Sigmoid colon (tissue), 7 donors: Measurements from ENCODE around the gene LRRC56. TPM values are rescaled to one million over a fixed set of nuclear protein-coding genes. Genes with fewer than 3 reads are reported as not detected.
"Not testable (repeated sequence)": the region's sequence is repeated elsewhere in the genome, so short reads cannot be mapped to it uniquely, and the experiment has no call there.

ENCODE experiments used
- DNase-seq: peaks from one replicate; pipeline ENCODE4 v3.0.0-alpha.2; 2019
- H3K27ac ChIP-seq, 4 donors: fragments of 200-600 bp; sonication (generic); one replicate each; pipeline ENCODE4 v1.5.1; 2016 to 2019; ENCODE audit warnings: mild to moderate bottlenecking in 1 of 4
- H3K27me3 ChIP-seq, 3 donors: fragments of 200-600 bp; sonication (generic); one replicate each; pipeline ENCODE4 v1.5.1; 2019; ENCODE audit warnings: mild to moderate bottlenecking in 1 of 3
- H3K36me3 ChIP-seq, 4 donors: fragments of 200-600 bp; sonication (generic); one replicate each; pipeline ENCODE4 v1.5.1; 2016 to 2019
- H3K4me1 ChIP-seq, 4 donors: fragments of 200-600 bp; sonication (generic); one replicate each; pipeline ENCODE4 v1.5.1; 2017 to 2019
- H3K4me3 ChIP-seq, 4 donors: fragments of 200-600 bp; sonication (generic); one replicate each; pipeline ENCODE4 v1.5.1; 2017 to 2019; ENCODE audit warnings: mild to moderate bottlenecking in 2 of 4, moderate library complexity in 1 of 4
- H3K9me3 ChIP-seq, 4 donors: fragments of 200-600 bp in 3 of 4; sonication (generic) in 3 of 4; one replicate each; pipeline versions ENCODE4 v1.5.1 to v1.6.1; 2013 to 2019
- CTCF ChIP-seq, 4 experiments: fragments of 450-650 bp in 3 of 4; fragments of 200-600 bp in 1 of 4; IDR thresholded peaks; one replicate each; pipeline ENCODE4 v1.5.1; 2016 to 2019; ENCODE audit warnings: antibody characterized with exemption in 4 of 4, mild to moderate bottlenecking in 3 of 4, moderate library complexity in 2 of 4
- EP300 ChIP-seq, 4 donors: sonication (generic); formaldehyde crosslinking; IDR thresholded peaks; one replicate each; pipeline ENCODE4 v1.6.1; 2017; ENCODE audit warnings: antibody characterized with exemption in 4 of 4
- POLR2A ChIP-seq, 2 donors: fragments of 450-650 bp; IDR thresholded peaks; one replicate each; pipeline ENCODE4 v1.6.1; 2016; ENCODE audit warnings: antibody characterized with exemption in 2 of 2, mild to moderate bottlenecking in 2 of 2, moderate library complexity in 2 of 2
- POLR2AphosphoS5 ChIP-seq, 4 donors: sonication (generic); formaldehyde crosslinking; IDR thresholded peaks; one replicate each; pipeline ENCODE4 v1.6.1; 2017; ENCODE audit warnings: antibody characterized with exemption in 4 of 4
- WGBS, 2 donors: extraction: QIAGEN DNeasy Blood & Tissue Kit; methylation state at CpG; one replicate each; pipeline ENCODE4 v1.1.7; 2013; 5-methylcytosine and 5-hydroxymethylcytosine counted together
- intact Hi-C: fragments of 100-400 bp; cut with DNase I; formaldehyde crosslinking; loops from one replicate; pipeline ENCODE4 v1.15.1; 2023
- polyA plus RNA-seq, 3 donors: library from polyadenylated mRNA; stranded (reverse); fragments of 200-250 nt; gene quantifications; one replicate each; pipeline ENCODE4 v1.2.3, GENCODE V29; 2013
- total RNA-seq, 4 donors: library from RNA; depleted of rRNA; stranded (reverse); fragments of >200 nt; gene quantifications; one replicate each; pipeline ENCODE4 v1.1.0, GENCODE V29; 2016
- donor health status: healthy with polysubstance abuse.
- donor health status: Bipolar disorder and iron deficiency.
- donor health status: healthy.

Gene LRRC56
- total and polyA plus RNA-seq, 7 donors, result 0.14 to 5.9 (median 4.1) TPM; not detected in 3

DNA sequence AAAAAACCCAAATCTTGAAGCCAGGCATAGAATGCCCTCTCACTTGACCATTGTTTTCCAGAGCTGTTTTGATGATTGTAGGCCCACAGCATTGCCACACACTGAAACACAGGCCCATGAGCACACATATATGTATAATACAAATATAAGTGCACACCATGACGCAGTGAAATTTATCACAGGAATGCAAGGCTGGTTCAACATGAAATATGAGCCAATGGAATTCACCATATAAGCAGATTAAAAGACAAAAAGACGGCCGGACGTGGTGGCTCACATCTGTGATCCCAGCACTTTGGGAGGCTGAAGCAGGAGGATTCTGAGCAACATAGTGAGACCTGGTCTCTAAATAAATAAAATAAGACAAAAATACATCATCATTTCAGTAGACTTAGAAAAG, 20.9 kb upstream of the LRRC56 start:
- TF ChIP-seq POLR2AphosphoS5 (IDR thresholded peaks at IDR 0.05) (no peak), POLR2A (IDR thresholded peaks at IDR 0.05) (no peak), EP300 (IDR thresholded peaks at IDR 0.05) (no peak)
- Histone ChIP-seq H3K27me3 (no peaks in the 10 kb centered on the region), H3K9me3 (no peaks in the 10 kb centered on the region), H3K4me3 (no peak overlapping the region), H3K4me1 (peaks cover 0 to 9% (median 4%) of the 10 kb centered on the region in 4 donors), H3K27ac (no peak overlapping the region), H3K36me3 (peaks cover 0 to 13% (median 0%) of the 10 kb centered on the region in 4 donors)
- WGBS, 2 donors, result 96 to 98% methylated on average over 4 of the region's 4 CpGs
- intact Hi-C loops, result no loop called here
- no peak for DNase-seq

DNA sequence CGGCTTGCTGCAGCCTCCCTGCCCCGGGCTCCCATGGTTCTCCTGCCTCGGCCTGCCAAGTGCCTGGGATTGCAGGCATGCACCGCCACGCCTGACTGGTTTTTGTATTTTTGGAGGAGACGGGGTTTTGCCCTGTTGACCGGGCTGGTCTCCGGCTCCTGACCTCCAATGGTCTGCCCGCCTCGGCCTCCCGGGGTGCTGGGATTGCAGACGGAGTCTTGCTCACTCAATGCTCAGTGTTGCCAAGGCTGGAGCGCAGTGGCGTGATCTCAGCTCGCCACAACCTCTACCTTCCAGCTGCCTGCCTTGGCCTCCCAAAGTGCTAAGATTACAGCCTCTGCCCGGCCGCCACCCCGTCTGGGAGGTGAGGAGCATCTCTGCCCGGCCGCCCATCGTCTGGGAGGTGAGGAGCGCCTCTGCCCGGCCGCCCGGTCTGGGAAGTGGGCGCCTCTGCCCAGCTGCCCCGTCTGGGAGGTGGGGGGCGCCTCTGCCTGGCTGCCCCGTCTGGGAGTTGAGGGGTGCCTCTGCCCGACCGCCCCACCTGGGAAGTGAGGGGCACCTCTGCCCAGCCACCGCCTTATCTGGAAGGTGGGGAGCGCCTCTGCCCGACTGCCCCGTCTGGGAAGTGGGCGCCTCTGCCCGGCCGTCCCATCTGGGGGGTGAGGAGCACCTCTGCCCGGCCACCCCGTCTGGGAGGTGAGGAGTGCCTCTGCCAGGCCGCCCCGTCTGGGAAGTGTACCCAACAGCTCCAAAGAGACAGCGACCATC, 20.2 kb upstream of the LRRC56 start:
- DNase-seq, result peak; percentile 64
- H3K4me1 ChIP-seq, H3K9me3 ChIP-seq, H3K27me3 ChIP-seq, H3K4me3 ChIP-seq, intact Hi-C loops: not testable (repeated sequence)
- Histone ChIP-seq H3K36me3 (peaks cover 0 to 13% (median 0%) of the 10 kb centered on the region in 4 donors), H3K27ac (peak overlapping the region in 1 of 4 donors; percentile 81)
- WGBS, 2 donors, result 96 to 97% methylated on average over 43 of the region's 43 CpGs

GRCh38 chr11:518463-519202, 18.7 kb upstream of the LRRC56 start:
- Histone ChIP-seq H3K9me3 (no peaks in the 10 kb centered on the region), H3K27ac (peak overlapping the region; percentile 81 to 90 (median 84))

GRCh38 chr11:520428-521176, 16.7 kb upstream of the LRRC56 start:
- WGBS, 2 donors, result 92 to 94% methylated on average over 39 of the region's 39 CpGs
- Histone ChIP-seq H3K9me3 (no peaks in the 10 kb centered on the region), H3K4me3 (no peak overlapping the region), H3K4me1 (peaks cover 0 to 9% (median 4%) of the 10 kb centered on the region in 4 donors), H3K27me3 (no peaks in the 10 kb centered on the region), H3K36me3 (no peaks in the 10 kb centered on the region), H3K27ac (no peak overlapping the region)
- TF ChIP-seq EP300 (IDR thresholded peaks at IDR 0.05) (no peak), CTCF (IDR thresholded peaks at IDR 0.05) (no peak), POLR2AphosphoS5 (IDR thresholded peaks at IDR 0.05) (no peak), POLR2A (IDR thresholded peaks at IDR 0.05) (no peak)
- no peak for DNase-seq
- intact Hi-C loops, result no loop called here

More at GRCh38 chr11:518463-519202, 18.7 kb upstream of the LRRC56 start:
- TF ChIP-seq EP300 (IDR thresholded peaks at IDR 0.05), result peak in 1 of 4 donors; percentile 9
- TF ChIP-seq POLR2A (IDR thresholded peaks at IDR 0.05), result no peak
- peak; percentile 54 to 99 (median 76) for TF ChIP-seq CTCF (IDR thresholded peaks at IDR 0.05)
- TF ChIP-seq POLR2AphosphoS5 (IDR thresholded peaks at IDR 0.05), result peak; percentile 14 to 79 (median 41)
- H3K36me3 ChIP-seq, result peaks cover 0 to 13% (median 0%) of the 10 kb centered on the region in 4 donors
- H3K4me1 ChIP-seq, result peaks cover 0 to 9% (median 4%) of the 10 kb centered on the region in 4 donors
- 4 to 9% methylated on average over 74 of the region's 74 CpGs for WGBS, 2 donors
- peak; percentile 98 for DNase-seq
- H3K27me3 ChIP-seq, result no peaks in the 10 kb centered on the region
- peak overlapping the region in 3 of 4 donors; percentile 23 to 37 (median 32) for H3K4me3 ChIP-seq
- intact Hi-C loops, result loop anchor here (1.0 to 2.0 kb wide), 2 partner anchors 16 to 111 kb away; partner anchors contain the start of gene HRAS

DNA sequence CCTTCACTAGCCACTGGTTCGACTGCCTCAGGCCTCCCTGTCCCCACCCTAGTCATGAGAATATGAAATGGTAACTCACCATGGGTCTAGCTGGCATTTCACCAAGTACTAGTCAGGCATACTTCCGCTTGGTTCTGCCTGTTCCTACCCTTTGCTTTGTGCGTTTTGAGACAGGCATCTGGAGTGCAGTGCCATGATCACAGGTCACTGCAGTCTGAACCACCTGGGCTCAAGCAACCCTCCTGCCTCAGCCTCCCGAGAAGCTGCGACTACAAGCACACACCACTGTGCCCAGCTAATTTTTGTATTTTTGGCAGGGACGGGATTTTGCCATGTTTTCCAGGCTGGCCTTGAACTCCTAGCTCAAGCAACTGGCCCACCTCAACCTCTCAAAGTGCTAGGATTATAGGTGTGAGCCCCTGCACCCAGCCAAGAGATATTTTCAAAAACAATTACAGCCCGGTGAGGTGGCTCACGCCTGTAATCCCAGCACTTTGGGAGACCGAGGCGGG, 16.1 kb upstream of the LRRC56 start:
- Histone ChIP-seq H3K27me3 (no peaks in the 10 kb centered on the region), H3K36me3 (no peaks in the 10 kb centered on the region), H3K4me1 (peaks cover 0 to 9% (median 4%) of the 10 kb centered on the region in 4 donors), H3K27ac (no peak overlapping the region), H3K9me3 (no peaks in the 10 kb centered on the region), H3K4me3 (no peak overlapping the region)
- DNase-seq, result no peak
- TF ChIP-seq CTCF (IDR thresholded peaks at IDR 0.05) (no peak), POLR2A (IDR thresholded peaks at IDR 0.05) (no peak), EP300 (IDR thresholded peaks at IDR 0.05) (no peak), POLR2AphosphoS5 (IDR thresholded peaks at IDR 0.05) (no peak)
- intact Hi-C loops, result no loop called here
- 89 to 93% methylated on average over 10 of the region's 10 CpGs for WGBS, 2 donors
